ENCODE results near the gene KIF20A.
"Not testable (repeated sequence)": the region's sequence is repeated elsewhere in the genome, so short reads cannot be mapped to it uniquely, and the experiment has no call there.

The KIF20A gene

GRCh38 chr5:138188626-138189025 lies 9.7 kb downstream of the KIF20A start:
- no peak for DNase-seq

GRCh38 chr5:138192826-138193225 lies 13.9 kb downstream of the KIF20A start:
- DNase-seq: no peak

- DNase-seq: not testable (repeated sequence)
Observed at GRCh38 chr5:138193859-138194258, 14.9 kb downstream of the KIF20A start.

GRCh38 chr5:138210985-138211384 lies 32.1 kb downstream of the KIF20A start:
- DNase-seq: no peak

- DNase-seq: no peak
Observed at GRCh38 chr5:138212828-138213160, 33.9 kb downstream of the KIF20A start.

GRCh38 chr5:138213161-138214029 lies 34.5 kb downstream of the KIF20A start, which contains the start of gene CDC23:
TSS of gene CDC23 (minus strand) at chr5:138213323. CDS start at chr5:138213312, 11 bp downstream.
- DNase-seq: peak; percentile 42

- no peak for DNase-seq
Observed at GRCh38 chr5:138216799-138217198, 37.9 kb downstream of the KIF20A start.

- DNase-seq: no peak
Observed at GRCh38 chr5:138223532-138223931, 44.6 kb downstream of the KIF20A start.

- DNase-seq: no peak
Observed at GRCh38 chr5:138224712-138225111, 45.8 kb downstream of the KIF20A start.

GRCh38 chr5:138226910-138227309 lies 48.0 kb downstream of the KIF20A start:
- no peak for DNase-seq

- no peak for DNase-seq
Observed at GRCh38 chr5:138229387-138229786, 50.5 kb downstream of the KIF20A start.

GRCh38 chr5:138230261-138230660 lies 51.3 kb downstream of the KIF20A start:
- DNase-seq: no peak

- no peak for DNase-seq
Observed at GRCh38 chr5:138230981-138231589, 52.2 kb downstream of the KIF20A start.

GRCh38 chr5:138233280-138233679 lies 54.4 kb downstream of the KIF20A start:
- no peak for DNase-seq

- no peak for DNase-seq
Observed at GRCh38 chr5:138234651-138235050, 55.7 kb downstream of the KIF20A start.

All from KG1 (cell line).